Epithelial cell of prostate (primary cell): ENCODE measurements around the gene CYSTM1.

Source experiments
- DNase-seq: peaks from one replicate; pipeline ENCODE4 v3.0.0-alpha.2; 2011; ENCODE audit warnings: low read depth, low spot score
- H3K27ac ChIP-seq: fragments of 450-650 bp; 2 replicates; pipeline ENCODE4 v1.5.1; 2017; ENCODE audit warnings: mild to moderate bottlenecking

The CYSTM1 gene

DNA sequence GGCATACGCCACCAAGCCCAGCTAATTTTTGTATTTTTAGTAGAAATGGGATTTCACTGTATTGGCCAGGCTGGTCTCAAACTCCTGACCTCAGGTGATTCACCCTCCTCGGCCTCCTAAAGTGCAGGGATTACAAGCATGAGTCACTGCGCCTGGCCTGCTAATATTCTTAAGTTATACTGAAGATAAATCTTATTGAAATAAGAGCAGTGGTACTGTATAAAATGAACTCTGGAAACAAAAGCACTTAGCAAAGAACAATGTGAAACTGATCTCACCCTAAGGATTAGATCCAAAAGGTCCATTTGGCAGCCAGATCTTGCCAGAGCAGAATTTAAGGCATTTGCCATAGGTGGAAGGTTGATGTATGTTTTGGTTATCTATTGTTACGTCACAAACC lies 27.1 kb downstream of the CYSTM1 start:
- no peak overlapping the region for H3K27ac ChIP-seq
- no peak for DNase-seq

DNA sequence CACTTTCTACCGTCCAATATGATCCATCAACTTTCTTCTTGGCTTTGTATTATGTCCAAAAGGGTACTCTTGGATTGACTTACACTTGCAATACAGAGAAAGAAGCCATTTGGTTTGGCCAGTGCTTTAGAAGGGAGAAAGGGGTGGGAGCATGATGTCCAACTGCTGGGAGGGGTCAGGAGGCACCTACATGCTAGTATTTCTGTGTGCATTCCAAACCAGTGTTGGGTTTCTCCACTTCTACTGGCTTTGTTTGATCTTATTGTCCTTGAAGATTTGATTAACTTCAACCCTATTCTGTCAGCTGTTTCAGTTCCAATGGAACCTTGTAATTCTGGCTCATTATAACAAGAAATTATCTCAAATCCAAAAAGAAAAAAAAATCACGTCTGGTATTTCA lies 27.6 kb downstream of the CYSTM1 start:
- H3K27ac ChIP-seq, result no peak overlapping the region
- no peak for DNase-seq

DNA sequence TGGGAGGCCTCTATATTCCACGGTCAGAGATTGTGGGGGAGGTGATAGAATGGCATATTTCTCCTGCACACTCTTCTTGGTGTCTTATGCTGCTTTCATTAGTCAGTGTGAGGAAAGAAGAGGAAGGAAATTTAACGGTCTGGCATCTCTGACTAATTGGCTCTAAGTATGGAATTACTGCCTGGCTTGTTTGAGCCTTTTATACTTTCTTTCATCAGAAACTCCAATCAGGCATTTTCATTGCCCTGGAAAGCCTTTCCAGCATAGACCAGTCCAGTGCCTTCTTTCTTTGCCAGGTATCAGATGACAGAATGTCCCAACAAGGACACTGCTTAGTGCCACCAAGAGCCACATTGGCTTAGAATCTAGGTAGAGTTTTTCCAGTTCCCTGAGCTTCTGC lies 30.2 kb downstream of the CYSTM1 start:
- no peak overlapping the region for H3K27ac ChIP-seq
- DNase-seq, result no peak

DNA sequence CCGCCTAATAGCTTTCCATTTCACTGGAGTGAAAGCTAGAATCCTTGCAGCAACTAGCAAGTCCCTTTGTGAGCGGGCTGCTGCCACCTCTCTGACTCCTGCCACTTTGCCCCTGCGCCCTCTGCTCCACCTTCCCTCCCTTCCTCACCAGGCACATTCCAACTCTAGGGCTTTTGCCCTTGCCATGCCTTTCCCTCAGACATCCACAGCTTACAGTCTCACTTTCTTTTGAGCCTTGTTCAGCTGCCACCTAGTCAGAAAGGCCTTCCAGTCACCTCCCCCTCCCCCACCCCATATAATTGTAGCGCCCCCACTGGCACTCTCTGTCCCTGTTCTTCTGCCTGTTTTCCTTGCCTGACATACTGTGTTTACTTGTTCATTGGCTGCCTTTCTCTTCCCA lies 31.0 kb downstream of the CYSTM1 start:
- DNase-seq, result no peak
- H3K27ac ChIP-seq, result no peak overlapping the region

DNA sequence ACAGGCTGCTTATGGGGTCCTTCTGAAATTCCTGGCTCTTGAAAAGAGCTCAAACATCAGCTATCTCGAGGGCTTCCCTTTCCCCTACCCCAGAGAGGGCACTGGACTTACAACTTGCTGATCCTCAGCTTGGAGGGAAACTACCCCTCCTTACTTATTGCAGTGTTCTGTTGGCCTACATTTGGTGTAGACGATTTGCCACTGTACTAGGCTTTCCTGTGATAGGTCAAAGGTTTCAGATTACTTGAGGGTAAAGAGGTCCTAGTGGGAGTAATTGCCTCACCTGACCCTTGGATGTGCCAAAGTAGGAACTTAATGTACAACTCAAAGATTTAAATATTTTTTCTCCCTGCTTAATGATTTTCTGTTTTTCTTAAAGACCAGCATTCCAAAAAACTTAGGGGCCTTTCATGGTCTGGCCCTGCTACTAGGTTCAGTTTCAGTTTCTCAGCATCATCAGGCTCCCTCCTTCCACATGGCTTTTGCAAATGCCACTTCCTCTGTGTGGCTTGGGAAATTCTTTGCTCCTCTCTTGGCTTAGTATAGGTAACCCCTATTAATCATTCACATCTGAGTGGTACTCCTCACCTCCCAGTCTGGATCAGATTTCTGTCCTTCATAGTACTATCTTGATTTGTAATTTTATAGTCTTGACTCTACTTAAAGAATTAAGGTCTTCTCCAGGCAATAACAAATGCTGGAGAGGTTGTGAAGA lies 32.4 kb downstream of the CYSTM1 start:
- no peak overlapping the region for H3K27ac ChIP-seq
- DNase-seq, result no peak

DNA sequence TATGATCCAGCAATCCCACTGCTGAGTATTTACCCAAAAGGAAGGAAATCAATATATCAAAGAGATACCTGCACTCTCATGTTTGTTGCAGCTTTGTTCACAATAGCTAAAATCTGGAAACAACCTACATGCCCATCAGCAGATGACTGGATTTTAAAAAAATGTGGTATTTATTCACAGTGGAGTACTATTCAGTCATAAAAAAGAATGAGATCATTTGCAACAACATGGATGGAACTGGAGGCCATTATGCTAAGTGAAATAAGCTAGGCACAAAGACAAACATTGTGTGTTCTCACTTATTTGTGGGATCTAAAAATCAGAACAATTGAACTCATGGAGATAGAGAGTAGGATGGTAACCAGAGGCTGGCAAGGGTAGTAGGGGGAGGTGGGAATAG lies 33.1 kb downstream of the CYSTM1 start:
- no peak overlapping the region for H3K27ac ChIP-seq
- DNase-seq, result no peak

DNA sequence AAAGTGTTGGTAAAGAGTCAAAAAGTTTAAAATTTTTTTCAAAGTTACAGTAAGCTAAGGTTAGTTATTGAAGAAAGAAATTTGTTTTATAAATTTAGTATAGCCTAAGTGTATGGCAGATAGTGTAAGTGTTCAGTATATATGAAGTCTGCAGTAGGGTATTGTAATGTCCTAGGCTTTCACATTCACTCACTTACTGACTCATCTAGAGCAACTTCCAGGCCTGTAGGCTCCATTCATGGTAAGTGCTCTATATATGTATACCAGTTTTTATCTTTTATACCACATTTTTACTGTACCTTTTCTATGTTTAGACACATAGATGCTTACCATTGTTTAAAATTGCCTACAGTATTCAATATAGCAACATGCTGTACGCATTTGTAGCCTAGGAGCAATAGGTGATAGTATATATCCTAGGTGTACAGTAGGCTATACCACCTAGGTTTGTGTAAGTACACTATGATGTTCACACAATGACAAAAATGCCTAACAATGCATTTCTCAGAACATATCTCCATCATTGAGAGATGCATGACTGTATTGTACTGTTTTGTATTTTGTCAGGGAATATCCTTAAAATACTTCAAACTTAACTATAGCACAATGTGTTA lies 38.5 kb downstream of the CYSTM1 start:
- H3K27ac ChIP-seq, result no peak overlapping the region
- no peak for DNase-seq

DNA sequence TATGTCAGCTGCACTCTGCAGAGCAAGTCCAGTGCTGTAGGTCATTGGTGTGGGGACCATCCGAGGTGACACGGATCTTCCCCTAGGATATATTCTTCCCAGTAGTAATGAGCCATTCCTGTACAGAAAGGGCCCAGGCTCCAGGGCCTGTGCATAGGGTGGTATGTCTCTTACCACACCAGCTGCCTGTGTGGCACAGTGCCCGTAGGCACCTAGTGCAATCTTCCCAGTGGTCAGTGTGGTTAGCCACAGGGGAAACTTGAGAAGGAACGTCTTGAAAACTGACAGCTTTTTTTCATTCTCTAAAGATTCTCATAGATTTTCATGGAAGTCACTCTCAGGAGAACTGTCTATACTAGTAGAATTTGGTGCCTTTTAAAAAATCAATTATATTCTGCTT lies 39.8 kb downstream of the CYSTM1 start:
- DNase-seq, result no peak
- no peak overlapping the region for H3K27ac ChIP-seq

DNA sequence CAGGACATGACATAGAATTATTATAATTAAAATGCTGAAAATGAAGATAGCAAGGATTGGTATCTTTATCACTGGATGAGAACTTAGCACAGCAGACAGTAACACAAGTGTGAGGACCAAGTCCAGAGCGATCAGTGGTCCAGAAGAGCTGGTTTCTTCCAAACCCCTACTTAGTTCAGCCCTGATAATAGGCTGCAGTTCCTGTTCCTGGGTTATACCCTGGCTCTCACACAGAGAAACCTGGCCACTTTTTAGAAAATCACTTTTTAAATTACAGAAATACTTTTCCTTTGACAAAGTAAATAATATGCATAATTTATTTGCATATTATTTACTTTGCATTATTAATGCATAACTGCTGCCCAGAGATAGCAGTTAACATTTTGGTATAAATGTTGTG lies 40.3 kb downstream of the CYSTM1 start:
- H3K27ac ChIP-seq, result no peak overlapping the region
- no peak for DNase-seq

DNA sequence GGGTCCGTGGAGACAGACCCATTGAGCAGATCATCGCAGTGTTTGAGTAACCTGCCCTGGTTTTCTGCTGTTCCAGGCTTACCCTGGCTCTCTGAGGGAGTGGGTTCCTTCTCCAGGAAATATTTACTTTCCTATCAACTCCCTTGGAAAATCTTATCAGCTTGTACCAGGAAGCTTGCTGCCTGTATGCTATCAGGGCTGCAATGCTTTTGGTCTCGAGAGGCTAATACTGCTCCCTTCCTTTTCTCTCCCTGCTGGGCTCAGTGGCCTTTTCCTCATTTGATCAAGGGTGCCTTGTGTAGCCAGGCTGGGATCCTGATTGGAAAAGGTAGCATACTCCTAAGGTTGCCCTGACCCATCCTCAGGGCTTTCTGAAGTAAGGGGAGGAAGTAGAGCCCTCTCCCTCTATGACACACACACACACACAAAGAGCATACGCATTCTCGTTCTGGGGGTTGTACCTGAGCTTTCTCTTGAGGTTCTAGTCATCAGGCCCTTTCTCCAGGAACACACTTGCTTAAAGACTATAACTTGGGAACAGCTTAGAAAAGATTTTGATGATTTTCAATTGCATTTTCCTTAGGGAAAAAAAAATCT lies 41.6 kb downstream of the CYSTM1 start:
- H3K27ac ChIP-seq, result no peak overlapping the region
- no peak for DNase-seq

DNA sequence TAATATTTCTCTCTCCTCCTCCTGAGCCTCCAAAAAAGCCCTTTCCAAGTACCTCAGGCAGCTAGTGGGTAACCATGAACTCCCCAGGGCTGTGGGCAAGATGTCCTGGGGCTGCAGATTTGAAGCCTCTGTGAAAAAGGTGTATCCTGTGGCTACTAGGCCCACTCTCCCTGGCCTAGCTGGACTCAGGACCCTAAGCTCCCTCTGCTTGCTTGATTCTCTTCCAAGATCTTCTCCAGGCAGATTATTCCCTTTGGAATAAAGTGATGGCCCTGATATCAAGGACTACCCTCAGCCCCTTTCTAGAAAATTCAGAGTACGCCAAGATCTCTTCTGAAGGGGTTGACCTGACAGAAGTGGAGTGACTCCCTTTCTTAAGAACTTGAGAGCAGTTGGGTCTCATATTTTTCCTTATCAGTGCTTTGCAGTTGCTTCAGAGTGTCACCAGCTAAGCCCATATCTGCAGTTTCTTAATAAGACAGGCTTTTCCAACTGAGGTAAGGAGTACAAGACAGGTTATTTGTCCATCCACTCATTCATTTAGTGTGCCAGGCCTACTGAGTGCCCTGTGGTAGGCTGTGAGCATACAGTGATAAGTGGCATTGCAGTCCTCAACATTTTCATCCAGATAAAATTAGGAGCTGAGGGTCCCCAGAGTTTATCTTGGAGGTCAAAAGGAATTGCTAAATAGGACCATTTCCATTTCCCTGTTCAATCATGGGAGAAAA lies 42.5 kb downstream of the CYSTM1 start:
- no peak overlapping the region for H3K27ac ChIP-seq
- no peak for DNase-seq

DNA sequence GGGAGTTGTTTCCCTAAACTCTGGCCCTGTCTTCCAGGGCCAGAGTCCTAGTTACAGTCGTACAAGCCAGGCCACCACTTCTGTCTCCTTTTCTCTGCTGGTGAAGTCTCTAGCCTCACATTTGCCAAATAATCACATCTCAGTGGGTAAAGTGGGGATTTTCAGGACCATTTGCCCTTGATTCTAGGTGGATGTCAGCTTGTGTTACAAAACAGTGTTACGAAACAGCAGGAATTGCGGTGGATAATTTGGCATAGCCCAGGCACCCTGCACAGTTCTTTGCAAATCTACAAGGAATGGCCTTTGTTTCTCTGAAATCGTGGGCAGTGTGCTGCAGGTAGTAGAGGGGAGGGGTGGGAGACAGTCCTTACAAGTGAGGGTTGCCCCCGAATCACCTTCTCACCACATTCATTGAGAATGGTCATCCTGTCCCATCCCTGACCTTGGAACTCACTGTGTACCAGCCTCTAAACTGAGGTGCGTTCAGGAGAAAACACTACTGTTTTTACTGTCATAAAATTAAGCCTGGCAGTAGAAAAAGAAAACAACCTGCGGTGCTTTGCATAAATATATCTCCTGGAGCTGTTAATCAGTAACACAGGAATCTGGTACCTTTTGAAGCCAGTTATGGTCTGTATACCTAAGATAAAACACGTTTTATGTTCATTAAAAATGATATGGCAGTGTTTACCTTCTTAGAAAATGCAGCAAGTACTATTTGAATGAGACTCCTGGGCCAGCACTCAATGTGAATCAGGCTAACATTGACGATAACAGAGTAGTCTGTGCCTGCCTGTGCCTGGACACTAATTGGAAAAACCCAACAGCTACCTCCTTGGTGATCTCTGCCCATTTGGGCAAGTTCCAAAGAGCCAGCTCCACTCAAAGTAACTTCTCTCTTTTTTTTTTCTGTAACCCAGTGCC lies 44.3 kb downstream of the CYSTM1 start:
- no peak for DNase-seq
- H3K27ac ChIP-seq, result peak overlapping the region; percentile 52

DNA sequence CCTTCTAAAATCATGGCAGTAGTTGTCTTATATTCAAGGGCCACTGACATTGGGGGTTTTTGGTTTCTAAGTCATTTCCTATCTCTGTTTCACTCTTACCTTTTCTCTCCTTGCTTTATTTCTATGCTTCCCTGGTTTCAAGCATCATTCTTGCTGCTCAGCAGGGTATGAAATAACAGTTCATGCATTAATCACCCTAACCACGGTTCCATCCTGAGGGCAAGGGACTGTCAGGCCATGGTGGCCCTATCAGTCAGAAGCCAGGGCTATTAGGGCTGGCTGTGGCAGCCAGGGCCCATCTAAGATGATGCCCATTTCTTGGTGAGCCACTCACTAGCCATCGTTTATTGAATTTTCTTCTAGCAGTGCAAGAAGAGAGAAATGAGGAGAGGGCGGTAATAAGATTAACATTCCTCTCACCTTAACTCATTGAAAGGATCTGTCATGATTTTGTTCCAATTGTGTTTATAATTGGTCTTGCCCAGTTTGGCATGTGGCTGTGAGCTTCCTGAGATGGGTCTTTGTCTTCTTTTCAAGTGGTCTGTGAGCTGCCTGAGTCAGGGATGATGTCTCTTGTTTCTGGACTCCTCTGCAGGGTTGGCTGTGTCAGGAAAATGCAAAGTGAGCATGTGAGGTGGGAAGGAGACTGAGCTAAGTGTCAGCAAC lies 45.2 kb downstream of the CYSTM1 start:
- H3K27ac ChIP-seq, result peak overlapping the region; percentile 52
- DNase-seq, result no peak

DNA sequence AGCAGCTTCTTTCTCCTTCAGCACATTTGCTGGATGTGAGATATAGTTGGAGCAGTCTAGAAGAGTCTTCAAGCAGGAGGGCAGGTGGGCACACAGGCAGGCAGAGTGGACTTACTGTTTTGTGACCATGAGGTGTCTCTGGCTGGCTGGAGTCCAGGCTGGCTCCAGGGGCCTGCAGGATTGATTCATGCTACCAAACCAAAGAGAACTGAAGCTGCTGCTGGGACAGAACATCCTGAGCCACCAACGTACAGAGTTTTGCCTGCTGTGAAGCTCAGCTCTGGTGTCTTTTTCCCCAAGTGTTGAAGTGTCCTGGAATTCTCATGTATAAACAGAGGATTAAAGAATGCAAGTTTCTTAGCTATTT lies 45.7 kb downstream of the CYSTM1 start:
- peak overlapping the region; percentile 52 for H3K27ac ChIP-seq
- no peak for DNase-seq

DNA sequence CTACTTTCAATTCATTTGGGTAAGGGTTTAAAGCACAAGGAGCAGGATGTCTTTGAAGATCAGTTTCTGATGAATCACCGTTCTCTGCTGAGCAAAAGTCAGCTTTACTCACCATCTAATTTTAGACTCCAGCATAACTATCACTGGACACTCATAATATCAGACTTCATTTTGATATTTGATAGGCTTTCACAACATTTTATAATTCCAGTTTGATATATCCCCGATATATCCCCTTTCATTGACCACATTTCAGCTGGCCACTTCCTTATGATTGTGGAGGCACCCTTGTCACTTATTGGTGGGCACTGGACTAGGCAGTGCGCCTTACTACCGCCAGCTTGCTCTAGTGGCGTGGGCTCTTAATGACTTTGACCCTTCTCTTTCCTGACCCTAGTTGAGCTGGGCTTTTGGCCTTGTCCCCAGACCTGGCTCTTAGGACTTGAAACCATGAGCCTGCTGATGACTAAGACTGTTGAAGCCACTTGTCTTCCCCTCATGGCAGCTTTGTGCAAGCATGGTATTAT lies 46.8 kb downstream of the CYSTM1 start:
- peak overlapping the region; percentile 52 for H3K27ac ChIP-seq
- DNase-seq, result peak; percentile 43

DNA sequence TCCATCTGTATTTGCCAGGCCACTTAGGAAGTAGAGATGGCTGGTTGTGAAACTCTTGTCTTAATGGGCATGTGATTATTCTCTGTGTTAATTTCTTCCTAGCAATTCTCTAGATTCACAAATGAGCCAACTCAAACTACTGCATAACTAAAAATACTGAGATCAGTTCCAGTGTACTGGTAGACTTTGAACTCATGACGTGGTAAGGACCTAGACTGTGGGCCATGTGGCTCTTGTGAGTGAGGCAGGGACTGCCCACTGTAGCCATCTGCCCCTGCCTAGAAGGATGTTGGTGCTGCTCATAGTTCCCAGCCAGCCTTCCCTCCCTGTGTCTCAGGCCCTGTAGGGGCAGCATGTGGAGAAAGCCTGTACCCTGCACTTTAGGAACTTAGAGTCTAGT lies 47.4 kb downstream of the CYSTM1 start:
- no peak overlapping the region for H3K27ac ChIP-seq
- DNase-seq, result no peak

DNA sequence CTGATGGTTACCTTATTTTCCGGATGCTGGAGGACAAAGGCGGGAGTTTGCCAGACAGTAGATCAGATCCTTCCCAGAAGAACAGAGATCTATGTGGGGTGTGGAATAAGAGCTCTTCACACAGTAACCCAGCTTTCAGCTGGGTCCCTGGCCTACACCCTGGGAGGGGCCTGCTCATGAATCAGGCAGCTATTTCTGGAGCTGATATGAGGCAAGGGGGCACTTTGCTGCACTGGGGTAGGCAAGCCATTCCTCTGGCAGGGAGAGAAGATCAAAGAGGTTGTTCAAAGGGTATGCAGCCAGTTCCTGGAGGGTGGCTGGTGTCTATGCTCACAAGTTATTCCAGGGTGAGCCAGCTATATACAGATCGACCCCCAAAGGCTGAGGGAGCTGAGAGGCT lies 48.6 kb downstream of the CYSTM1 start:
- DNase-seq, result no peak
- no peak overlapping the region for H3K27ac ChIP-seq

DNA sequence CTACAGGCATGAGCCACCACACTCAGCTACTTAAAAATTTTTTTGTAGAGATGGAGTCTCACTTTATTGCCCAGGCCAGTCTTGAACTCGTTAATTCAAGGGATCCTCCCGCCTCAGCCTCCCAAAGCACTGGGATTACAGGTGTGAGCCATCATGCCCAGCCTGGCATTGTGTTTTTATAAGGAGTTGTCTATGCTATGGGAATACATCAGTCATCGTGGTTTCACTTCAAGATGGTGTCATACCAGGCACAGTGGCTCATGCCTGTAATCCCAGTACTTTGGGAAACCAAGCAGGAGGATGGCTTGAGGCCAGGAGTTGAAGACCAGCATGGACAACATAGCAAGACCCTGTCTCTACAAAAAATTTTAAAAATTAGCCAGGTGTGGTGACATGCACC lies 49.7 kb downstream of the CYSTM1 start:
- no peak for DNase-seq
- H3K27ac ChIP-seq, result no peak overlapping the region

DNA sequence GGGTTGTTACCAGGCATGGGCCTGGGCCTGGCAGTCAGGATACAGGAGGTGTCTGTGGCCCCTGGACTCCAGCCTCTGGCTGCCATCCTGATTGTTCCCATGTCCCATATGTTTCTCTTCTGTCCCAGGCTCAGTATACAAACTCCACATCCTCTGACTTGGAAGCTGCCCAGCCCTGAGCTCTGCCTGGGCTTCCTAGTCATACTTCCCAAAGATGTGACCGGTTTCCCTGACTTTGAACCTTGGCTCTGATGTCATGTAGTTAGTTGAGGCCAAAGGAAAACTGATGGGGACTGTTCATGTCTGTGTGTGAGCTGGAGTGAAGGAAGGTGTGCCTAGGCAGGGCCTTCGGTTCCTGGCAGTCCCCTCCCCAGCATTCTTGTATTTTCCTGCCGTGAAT lies 50.4 kb downstream of the CYSTM1 start:
- no peak for DNase-seq
- H3K27ac ChIP-seq, result no peak overlapping the region

DNA sequence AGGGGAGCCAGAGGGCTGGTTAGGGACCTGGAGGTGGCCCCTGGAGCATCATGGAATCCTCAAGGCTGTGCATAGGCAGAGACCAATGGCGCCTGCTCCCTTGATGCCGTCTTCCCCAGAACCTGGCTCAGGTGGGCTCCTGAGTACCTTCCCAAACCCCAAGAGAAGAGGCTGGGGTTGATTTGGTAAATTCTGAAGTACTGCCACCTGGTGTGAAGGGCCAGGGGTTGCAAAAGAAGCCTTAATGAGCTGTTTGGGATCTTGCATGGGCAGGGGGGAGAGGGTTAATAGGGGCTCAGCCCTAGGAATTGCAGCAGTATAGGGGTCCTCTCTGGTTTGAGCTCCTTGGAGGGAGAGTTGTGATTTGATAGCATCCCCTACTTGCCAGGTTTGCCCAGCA lies 52.1 kb downstream of the CYSTM1 start:
- no peak overlapping the region for H3K27ac ChIP-seq
- DNase-seq, result no peak
